Muscle layer of colon (tissue), 2 donors: ENCODE data around the gene NUDT7.

ENCODE experiments used
- H3K27ac ChIP-seq: one replicate; pipeline ENCODE4 v1.7.0; 2013; ENCODE audit warnings: low read depth, mild to moderate bottlenecking, low read length, moderate library complexity
- H3K27me3 ChIP-seq, 2 donors: one replicate each; pipeline ENCODE4 v1.7.0; 2013; ENCODE audit warnings: low read length in 2 of 2, mild to moderate bottlenecking in 2 of 2; ENCODE audit not compliant: insufficient read depth in 2 of 2, control insufficient read depth in 1 of 2
- H3K36me3 ChIP-seq: one replicate; pipeline ENCODE4 v1.7.0; 2013; ENCODE audit warnings: mild to moderate bottlenecking, low read length; ENCODE audit not compliant: insufficient read depth
- H3K4me1 ChIP-seq: one replicate; pipeline ENCODE4 v1.7.0; 2013; ENCODE audit warnings: mild to moderate bottlenecking, low read length; ENCODE audit not compliant: insufficient read depth
- H3K4me3 ChIP-seq, 2 donors: one replicate each; pipeline ENCODE4 v1.7.0; 2013; ENCODE audit warnings: low read length in 2 of 2, low read depth in 1 of 2, mild to moderate bottlenecking in 1 of 2, moderate library complexity in 1 of 2
- H3K9ac ChIP-seq: one replicate; pipeline ENCODE4 v1.7.0; 2013; ENCODE audit warnings: low read length
- H3K9me3 ChIP-seq: one replicate; pipeline ENCODE4 v1.7.0; 2013; ENCODE audit warnings: mild to moderate bottlenecking, low read length
- donor health status: abdominal sarcoma.
- donor health status: Adenocarcinoma of cecum.

NUDT7 gene

DNA sequence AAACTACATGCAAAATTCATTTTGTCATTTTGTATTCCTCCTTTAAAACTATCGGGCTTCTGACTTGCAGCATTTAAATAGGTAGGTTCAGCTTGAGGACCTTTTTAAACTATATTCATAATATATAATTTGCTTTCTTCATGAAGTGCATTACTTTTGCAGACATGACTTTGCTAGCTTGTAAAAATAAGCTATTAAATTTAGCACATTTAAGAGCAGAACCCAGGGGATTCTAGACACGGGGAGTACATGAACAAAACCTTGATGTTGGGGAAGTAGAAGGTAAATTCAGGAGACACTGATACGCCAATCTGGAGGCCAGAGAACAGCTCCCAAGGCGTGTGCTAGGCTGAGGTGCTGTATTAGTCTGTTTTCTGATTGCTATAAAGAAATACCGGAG, 32.3 kb upstream of the NUDT7 start:
- Histone ChIP-seq H3K27me3 (no peaks in the 10 kb centered on the region), H3K4me3 (no peak overlapping the region), H3K4me1 (no peaks in the 10 kb centered on the region), H3K9me3 (no peaks in the 10 kb centered on the region), H3K36me3 (no peaks in the 10 kb centered on the region), H3K27ac (no peak overlapping the region), H3K9ac (no peak overlapping the region)

DNA sequence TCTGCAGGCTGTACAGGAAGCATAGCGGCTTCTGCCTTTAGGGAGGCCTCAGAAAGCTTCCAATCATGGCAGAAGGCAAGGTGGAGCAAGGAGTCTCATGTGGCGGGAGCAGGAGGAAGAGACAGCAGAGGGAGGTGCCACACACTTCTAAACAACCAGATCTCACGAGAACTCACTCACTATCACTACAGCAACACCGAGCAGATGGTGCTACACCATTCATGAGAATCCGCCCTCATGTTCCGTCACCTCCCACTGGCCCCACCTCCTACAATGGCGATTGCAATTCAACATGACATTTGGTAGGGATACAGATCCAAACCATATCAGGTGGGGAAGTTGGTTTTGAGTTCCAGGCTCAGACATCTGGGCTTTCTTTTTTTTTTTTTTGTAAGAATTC, 31.9 kb upstream of the NUDT7 start:
- H3K9me3 ChIP-seq: no peaks in the 10 kb centered on the region
- no peak overlapping the region for H3K27ac ChIP-seq
- H3K9ac ChIP-seq: no peak overlapping the region
- no peaks in the 10 kb centered on the region for H3K36me3 ChIP-seq
- no peaks in the 10 kb centered on the region for H3K4me1 ChIP-seq
- H3K27me3 ChIP-seq: no peaks in the 10 kb centered on the region
- H3K4me3 ChIP-seq: no peak overlapping the region

DNA sequence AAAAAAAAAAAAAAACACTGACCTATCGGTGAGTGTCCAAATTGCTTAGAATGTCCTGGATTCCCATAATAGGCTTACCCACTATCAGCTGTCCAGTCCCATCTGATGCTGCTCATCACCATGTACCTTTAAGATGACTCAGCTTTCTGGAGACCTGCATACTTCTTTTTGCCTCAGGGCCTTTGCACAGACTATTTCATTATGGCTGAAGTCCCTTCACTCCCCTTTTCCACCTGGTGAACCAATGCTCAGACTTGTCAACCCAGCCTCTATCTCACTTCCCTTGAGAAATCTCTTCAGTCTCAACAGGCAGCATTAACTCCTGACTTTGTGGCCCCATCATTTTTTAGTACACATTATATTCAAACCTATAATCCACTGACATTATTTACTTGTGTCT, 29.7 kb upstream of the NUDT7 start:
- Histone ChIP-seq H3K4me1 (no peaks in the 10 kb centered on the region), H3K4me3 (no peak overlapping the region), H3K27me3 (no peaks in the 10 kb centered on the region), H3K27ac (no peak overlapping the region), H3K36me3 (no peaks in the 10 kb centered on the region), H3K9me3 (no peaks in the 10 kb centered on the region), H3K9ac (no peak overlapping the region)

DNA sequence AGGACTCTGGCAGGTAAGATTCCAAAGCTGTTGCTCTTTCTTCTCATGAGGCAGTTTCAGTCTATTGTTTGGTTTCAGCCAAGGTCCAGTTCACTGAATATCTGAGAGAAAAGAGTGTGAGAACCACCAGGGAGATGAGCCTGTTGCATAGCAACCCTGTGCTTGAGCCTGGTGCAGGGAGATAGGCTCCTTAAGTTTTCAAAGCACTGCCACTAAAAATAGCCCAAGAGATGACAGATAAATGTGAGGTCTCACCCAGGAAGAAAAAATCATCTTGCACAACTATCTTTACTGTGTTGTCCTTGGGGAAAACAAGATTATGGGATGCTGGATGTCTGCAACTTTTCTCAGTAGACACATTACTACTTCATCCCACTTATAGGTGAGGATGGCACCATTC, 26.2 kb upstream of the NUDT7 start:
- no peaks in the 10 kb centered on the region for H3K36me3 ChIP-seq
- H3K4me3 ChIP-seq: no peak overlapping the region
- no peaks in the 10 kb centered on the region for H3K9me3 ChIP-seq
- no peaks in the 10 kb centered on the region for H3K4me1 ChIP-seq
- no peak overlapping the region for H3K9ac ChIP-seq
- H3K27me3 ChIP-seq: no peaks in the 10 kb centered on the region
- no peak overlapping the region for H3K27ac ChIP-seq

DNA sequence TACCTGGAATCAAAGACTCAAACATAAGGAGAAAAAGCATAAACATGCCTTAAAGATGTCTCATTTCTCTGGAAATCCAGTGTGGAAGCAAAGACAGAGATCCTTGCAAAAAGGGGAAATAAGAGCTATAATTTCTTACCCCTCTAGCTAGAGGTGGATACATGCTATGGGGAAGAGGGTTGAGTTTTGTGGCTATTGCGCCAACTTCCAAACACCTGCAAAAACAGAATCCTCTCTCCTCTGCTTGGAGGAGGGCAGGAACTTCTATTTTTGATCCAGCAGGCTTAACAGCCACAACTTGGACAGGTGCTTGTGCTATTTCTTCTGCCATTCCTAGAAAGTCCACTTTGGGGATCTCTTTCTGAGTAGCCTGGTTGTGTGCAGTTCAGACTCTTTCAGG, 21.5 kb upstream of the NUDT7 start:
- H3K36me3 ChIP-seq: no peaks in the 10 kb centered on the region
- no peak overlapping the region for H3K4me3 ChIP-seq
- no peaks in the 10 kb centered on the region for H3K4me1 ChIP-seq
- no peak overlapping the region for H3K9ac ChIP-seq
- no peaks in the 10 kb centered on the region for H3K9me3 ChIP-seq
- H3K27ac ChIP-seq: no peak overlapping the region
- H3K27me3 ChIP-seq: no peaks in the 10 kb centered on the region

- no peaks in the 10 kb centered on the region for H3K27me3 ChIP-seq
- no peak overlapping the region for H3K27ac ChIP-seq
- no peaks in the 10 kb centered on the region for H3K9me3 ChIP-seq
- H3K4me1 ChIP-seq: no peaks in the 10 kb centered on the region
- no peak overlapping the region for H3K4me3 ChIP-seq
- no peaks in the 10 kb centered on the region for H3K36me3 ChIP-seq
- H3K9ac ChIP-seq: no peak overlapping the region
Observed at GRCh38 chr16:77705351-77705750, 17.0 kb upstream of the NUDT7 start.

DNA sequence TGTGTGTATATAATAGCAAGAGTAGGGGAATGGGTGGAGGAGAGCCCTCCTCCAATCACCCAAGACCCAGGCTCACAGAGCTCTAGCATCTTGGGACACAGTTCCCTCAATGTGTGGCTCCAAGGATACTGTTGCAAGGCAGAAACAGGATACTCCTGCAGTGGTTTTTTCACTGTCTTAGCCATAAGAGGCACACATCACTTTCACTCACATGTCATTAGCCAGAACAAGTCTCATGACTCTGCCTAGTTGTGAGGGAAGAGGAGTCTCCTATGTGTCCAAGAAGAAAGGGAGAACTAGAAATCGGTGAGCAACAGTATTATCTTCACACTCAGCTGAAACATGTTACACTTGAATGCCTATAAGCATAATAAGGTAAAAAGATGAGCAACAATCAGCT, 11.1 kb upstream of the NUDT7 start:
- H3K4me3 ChIP-seq: no peak overlapping the region
- no peak overlapping the region for H3K27ac ChIP-seq
- H3K9ac ChIP-seq: no peak overlapping the region

DNA sequence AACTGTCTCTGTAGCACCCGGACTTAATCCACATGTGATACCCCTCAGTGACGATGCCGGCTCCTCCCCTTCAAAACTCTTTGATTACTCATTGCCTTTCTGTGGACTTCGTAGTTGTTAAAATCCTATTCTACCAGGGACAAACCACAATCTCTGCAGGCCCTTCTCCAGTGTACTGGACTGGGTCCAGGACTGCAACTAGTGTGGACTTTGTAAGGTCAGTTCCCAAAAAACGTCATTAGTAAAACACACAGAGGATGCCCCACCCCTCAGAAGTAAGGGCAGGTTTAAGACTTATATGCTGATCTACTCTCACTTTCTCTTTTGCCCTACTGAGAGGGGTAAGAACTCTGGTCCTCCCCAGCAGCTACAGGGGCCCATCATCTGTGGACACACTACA, 10.5 kb upstream of the NUDT7 start:
- Histone ChIP-seq H3K27ac (no peak overlapping the region), H3K27me3 (no peaks in the 10 kb centered on the region), H3K9ac (no peak overlapping the region), H3K9me3 (no peaks in the 10 kb centered on the region), H3K36me3 (no peaks in the 10 kb centered on the region), H3K4me1 (no peaks in the 10 kb centered on the region), H3K4me3 (no peak overlapping the region)

More for the DNA sequence above, 11.1 kb upstream of the NUDT7 start:
- H3K27me3 ChIP-seq: no peaks in the 10 kb centered on the region
- no peaks in the 10 kb centered on the region for H3K36me3 ChIP-seq
- no peaks in the 10 kb centered on the region for H3K4me1 ChIP-seq
- H3K9me3 ChIP-seq: no peaks in the 10 kb centered on the region

DNA sequence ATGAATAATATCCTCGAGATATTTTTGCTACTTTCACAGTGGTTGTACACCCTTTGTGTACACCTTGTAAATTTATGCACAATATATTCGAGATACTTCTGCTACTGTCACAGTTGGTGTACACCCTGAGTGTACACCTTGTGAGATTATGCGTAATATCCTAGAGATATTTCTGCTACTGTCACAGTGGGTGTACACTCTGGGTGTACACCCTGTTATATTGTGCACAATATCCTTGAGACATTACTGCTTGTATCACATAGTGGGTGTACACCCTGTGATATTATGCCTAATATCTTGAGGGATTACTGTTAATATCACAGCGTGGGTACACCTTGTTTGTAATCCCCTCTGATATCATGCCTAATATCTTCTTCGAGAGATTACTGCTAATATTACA, 7.2 kb upstream of the NUDT7 start:
- no peaks in the 10 kb centered on the region for H3K9me3 ChIP-seq
- no peaks in the 10 kb centered on the region for H3K36me3 ChIP-seq
- H3K4me3 ChIP-seq: no peak overlapping the region
- no peak overlapping the region for H3K9ac ChIP-seq
- no peak overlapping the region for H3K27ac ChIP-seq
- no peaks in the 10 kb centered on the region for H3K27me3 ChIP-seq
- H3K4me1 ChIP-seq: no peaks in the 10 kb centered on the region

GRCh38 chr16:77721752-77722308, 484 bp upstream of the NUDT7 start:
- Histone ChIP-seq H3K4me3 (peak overlapping the region in 1 of 2 donors; percentile 54), H3K27me3 (no peaks in the 10 kb centered on the region), H3K9me3 (no peaks in the 10 kb centered on the region), H3K9ac (no peak overlapping the region), H3K4me1 (peaks cover 4% of the 10 kb centered on the region), H3K27ac (no peak overlapping the region), H3K36me3 (peaks cover 4% of the 10 kb centered on the region)

- Histone ChIP-seq H3K4me3 (peak overlapping the region; percentile 65 to 95), H3K9ac (peak overlapping the region; percentile 79), H3K27me3 (no peaks in the 10 kb centered on the region), H3K9me3 (no peaks in the 10 kb centered on the region), H3K36me3 (peaks cover 4% of the 10 kb centered on the region), H3K4me1 (peaks cover 4% of the 10 kb centered on the region), H3K27ac (peak overlapping the region; percentile 89)
Observed at GRCh38 chr16:77723108-77723514, 797 bp downstream of the NUDT7 start.

- Histone ChIP-seq H3K4me3 (no peak overlapping the region), H3K9ac (no peak overlapping the region), H3K4me1 (peaks cover 4% of the 10 kb centered on the region), H3K27ac (no peak overlapping the region), H3K27me3 (no peaks in the 10 kb centered on the region), H3K9me3 (no peaks in the 10 kb centered on the region), H3K36me3 (peaks cover 4% of the 10 kb centered on the region)
Observed at GRCh38 chr16:77724174-77724573, 1.9 kb downstream of the NUDT7 start.
